Astrocyte of the hippocampus (primary cell): ENCODE results near the gene AREG.

Experiments
- DNase-seq: peaks from one replicate; pipeline ENCODE4 v3.0.0; 2011; ENCODE audit warnings: low read depth, low spot score

AREG gene

GRCh38 chr4:74504212-74504611 lies 59.3 kb downstream of the AREG start:
- peak; percentile 36 for DNase-seq
